ENCODE results near the gene PIP5K1B.

DNA sequence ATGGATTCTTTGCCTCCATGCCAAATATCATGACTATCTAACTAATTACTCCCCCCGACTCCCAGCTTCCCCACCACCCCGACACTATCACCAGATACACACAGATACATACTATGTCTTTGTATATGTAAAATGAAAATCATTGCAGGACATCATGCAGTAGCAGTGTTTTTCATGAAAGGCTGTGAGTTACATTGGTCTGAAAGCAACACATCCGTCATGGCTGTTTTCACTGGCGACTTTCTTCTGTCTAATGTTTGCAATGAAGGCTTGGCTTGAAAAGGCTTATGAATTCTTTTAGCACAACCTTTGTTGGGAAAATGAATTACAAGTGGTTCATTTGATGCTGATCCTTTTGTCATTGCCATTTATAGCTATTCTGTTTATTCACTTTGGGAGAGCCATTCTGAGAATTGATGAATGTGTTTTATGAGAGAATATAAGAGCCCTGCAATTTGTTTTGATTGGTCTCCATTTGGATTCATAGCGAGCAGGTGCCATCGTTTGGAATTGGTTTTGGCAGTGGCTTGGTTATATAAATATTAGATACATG is 103.4 kb downstream of the PIP5K1B start:
- TF ChIP-seq, protein P1, sequence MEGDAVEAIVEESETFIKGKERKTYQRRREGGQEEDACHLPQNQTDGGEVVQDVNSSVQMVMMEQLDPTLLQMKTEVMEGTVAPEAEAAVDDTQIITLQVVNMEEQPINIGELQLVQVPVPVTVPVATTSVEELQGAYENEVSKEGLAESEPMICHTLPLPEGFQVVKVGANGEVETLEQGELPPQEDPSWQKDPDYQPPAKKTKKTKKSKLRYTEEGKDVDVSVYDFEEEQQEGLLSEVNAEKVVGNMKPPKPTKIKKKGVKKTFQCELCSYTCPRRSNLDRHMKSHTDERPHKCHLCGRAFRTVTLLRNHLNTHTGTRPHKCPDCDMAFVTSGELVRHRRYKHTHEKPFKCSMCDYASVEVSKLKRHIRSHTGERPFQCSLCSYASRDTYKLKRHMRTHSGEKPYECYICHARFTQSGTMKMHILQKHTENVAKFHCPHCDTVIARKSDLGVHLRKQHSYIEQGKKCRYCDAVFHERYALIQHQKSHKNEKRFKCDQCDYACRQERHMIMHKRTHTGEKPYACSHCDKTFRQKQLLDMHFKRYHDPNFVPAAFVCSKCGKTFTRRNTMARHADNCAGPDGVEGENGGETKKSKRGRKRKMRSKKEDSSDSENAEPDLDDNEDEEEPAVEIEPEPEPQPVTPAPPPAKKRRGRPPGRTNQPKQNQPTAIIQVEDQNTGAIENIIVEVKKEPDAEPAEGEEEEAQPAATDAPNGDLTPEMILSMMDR (IDR thresholded peaks at IDR 0.05) = no peak
- no peak for TF ChIP-seq POLR2AphosphoS5 (IDR thresholded peaks at IDR 0.05)

Data from sigmoid colon (tissue), 4 donors.